HG02973 (cell line): Measurements from ENCODE around the gene GPX3.

Source experiments
- ATAC-seq: cut with Tn5 transposase; IDR thresholded peaks from one replicate; pipeline ENCODE4 v1.9.1; 2021; ENCODE audit warnings: moderate library complexity; ENCODE audit not compliant: unreplicated experiment

The GPX3 gene, protein sequence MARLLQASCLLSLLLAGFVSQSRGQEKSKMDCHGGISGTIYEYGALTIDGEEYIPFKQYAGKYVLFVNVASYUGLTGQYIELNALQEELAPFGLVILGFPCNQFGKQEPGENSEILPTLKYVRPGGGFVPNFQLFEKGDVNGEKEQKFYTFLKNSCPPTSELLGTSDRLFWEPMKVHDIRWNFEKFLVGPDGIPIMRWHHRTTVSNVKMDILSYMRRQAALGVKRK

DNA sequence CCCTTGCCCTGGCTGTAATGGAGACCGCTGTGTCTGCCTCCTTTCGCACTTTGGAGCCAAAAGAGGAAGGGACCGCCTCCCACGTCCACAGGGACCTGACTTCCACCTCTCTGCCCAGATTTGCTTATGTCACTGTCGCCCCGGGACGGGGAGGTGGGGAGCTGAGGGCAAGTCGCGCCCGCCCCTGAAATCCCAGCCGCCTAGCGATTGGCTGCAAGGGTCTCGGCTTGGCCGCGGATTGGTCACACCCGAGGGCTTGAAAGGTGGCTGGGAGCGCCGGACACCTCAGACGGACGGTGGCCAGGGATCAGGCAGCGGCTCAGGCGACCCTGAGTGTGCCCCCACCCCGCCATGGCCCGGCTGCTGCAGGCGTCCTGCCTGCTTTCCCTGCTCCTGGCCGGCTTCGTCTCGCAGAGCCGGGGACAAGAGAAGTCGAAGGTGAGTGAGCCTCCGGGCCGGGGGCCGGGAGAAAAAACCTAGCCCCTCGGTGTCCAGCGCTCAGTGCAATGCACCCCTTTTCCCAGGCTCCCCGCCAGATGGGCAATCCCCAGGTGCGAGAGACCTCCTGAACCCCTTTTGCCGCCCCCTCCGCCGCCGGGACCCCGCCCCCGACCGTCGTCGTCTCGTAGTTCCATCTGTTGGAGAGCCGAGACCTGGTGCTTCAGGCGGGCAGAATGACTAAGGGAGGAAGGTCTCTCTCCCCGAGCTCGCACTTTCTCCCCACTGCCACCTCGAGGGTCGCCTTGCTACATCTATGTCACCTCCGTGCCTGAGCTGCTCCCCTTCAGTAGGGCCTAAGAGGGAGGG, at the start of gene GPX3:
TSS of gene GPX3 (plus strand) at position 288 of the 807 bp plus-strand sequence. CDS start at position 352, 64 bp downstream.
- peak; percentile 74 for ATAC-seq

DNA sequence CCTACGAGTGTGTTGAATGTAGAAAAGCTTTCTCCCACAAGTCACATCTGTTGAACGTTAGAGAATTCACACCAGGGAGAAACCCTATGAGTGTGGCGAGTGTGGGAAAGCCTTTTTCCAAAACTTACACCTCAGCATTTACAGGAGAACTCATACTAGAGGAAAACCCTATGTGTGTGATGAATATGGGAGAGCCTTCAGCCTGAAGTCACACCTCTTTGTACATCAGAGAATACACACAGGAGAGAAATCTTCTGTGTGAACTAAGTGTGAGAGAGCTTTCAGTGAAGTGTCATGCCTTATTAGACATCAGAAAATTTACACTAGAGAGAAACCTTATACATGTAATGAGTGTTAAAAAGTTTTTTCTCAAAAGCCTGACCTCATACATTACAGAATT, 41.8 kb upstream of the GPX3 start:
- no peak for ATAC-seq

DNA sequence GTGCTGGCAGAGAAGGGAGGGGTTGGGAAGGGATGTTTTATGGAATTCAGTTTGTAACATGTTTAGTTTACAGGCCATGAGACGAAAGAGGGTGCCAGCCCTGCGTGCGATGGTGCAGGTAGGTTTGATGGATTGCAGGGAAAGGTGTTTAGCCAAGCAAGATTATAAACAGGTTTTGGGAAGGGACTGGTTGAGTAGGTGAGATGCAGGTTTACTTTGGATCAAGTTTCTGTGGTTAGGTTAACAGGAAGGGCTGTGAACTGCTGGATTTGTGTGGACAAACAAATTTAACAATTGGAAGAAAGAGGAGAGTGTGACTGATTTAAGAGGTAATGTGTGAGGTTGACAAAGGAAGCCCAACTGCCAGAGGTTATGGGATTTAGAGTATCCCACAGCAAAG, 32.6 kb upstream of the GPX3 start:
- ATAC-seq = no peak

DNA sequence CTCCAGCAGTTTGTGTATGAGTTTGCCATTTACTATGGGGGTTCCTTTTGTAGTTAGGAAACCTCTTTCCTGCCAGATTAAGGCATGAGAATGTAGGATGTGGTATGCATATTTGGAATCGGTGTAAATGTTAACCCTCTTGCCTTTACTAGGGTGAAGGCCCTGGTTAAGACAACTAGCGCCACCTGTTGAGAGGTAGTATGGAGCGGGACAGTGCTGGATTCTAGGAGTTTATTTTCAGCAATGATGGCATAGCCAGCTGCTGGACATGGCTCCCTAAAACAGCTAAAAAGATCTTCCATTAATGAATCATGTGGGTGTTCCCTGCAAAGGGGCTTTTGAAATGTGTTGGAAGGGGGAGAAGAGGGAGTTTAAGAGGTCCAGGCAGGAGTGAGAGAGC, 30.7 kb upstream of the GPX3 start:
- no peak for ATAC-seq

DNA sequence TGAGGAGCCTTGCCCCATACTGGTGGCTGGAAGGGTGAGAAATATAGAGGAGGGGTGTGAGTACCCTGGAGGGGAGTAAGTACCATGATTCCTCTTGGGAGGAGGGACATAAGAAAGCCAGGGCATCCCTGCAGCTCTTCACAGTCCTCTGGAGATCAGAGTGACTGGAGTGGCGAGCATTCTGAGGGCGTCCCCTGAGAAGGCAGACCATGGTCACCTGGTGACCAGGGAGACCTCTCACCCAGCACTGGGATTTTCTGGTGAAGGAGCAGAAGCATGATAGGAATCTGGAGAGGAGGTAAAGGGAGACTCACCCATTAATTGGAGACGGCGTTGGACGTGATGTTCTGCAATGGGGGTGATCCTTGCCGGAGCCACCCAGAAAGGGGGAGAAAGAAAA, 27.7 kb upstream of the GPX3 start:
- no peak for ATAC-seq

DNA sequence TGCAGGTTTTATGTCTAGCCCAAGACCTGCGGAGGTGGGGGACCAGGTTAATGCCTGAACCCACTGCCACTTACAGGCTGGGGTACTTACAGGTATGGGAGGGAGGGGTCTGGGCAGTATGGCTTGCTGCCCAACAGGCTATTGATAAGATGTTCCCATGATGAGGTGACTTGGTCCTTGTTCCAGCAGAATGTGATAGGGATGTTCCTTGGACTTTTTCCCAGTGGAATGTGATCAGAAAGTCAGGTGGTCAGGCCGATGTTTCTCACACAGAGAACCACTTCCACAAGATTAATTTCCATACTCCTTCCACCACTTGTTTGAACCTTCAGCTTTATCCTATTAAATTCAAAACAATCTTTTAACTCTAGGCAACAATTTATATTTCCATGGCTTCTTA, 27.0 kb upstream of the GPX3 start:
- ATAC-seq = no peak

DNA sequence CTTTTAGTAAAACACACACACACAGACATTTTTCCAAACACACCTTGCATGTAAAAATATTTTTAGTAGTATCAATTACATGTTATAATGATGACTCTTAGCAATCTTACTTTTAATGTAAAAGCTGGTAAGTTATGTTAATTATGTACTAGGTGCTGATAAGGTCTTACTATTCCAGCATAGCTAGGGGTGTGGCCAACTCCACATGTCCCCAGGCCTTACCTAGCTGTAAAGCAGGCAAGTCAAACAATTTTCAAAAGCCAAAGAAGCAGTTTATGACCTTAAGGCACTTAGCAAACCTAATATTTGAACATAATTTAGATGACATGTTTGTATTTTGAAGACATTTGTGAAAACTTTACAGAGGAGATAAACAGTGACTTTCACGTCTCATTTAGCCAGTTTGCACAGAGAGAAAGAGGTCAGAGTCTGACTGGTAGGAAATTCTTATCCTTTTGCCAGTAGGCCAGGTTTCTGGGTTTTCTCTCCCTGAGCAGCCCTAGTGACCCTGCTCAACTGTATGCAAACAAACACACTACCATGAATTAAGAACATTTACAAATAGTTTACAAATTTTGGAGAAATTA, 26.5 kb upstream of the GPX3 start:
- ATAC-seq = no peak

DNA sequence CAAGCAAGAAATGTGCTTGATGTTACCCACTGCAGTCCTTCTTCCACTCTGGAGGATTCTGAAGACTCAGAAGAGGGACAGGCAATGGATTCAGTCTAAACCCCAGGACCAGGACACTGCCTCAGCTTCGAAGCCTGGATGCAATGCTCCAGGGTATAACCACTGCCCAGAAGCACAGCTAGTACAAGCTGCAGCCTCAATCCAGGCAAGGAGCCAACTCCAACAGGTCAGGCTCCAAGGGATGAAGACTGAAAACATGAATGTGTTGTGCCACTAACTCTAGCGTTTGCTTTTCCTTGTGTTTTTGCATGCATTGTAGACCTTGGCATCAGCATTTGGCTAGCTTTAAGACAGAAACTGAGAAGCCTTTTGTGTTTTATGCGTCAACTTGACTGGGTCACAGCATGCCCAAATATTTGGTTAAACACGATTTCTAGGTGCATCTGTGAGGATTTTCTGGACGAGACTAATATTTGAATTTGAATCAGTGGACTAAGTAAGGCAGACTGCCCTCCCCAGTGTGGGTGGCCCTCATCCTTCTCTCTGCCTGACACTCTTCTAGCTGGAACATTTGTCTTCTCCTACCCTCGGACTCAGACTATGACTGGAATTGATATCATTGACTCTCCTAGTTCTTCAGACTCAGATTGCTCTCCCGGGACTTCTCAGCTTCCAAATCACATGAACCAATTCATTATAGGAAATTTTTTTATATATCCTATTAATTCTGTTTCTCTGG, 20.5 kb upstream of the GPX3 start:
- ATAC-seq = no peak

DNA sequence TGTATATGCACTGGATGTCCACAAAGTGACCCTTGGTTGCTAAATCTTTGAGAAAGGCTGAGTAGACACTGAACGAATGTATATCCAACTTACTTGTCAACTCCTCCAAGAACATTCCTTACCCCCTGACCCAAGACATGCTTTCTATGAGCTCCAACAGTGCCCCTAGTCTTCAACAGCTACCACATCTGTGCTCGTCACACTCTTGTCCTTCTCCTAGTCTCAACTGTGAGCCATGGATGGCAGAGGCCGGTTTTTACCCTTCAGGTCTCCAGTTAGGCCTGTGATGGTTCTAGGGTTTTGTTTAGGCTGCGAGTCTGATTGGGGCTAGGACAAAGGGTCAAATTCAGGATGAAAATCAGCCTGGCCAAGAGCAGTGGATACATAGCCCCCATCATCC, 19.0 kb upstream of the GPX3 start:
- ATAC-seq = no peak

DNA sequence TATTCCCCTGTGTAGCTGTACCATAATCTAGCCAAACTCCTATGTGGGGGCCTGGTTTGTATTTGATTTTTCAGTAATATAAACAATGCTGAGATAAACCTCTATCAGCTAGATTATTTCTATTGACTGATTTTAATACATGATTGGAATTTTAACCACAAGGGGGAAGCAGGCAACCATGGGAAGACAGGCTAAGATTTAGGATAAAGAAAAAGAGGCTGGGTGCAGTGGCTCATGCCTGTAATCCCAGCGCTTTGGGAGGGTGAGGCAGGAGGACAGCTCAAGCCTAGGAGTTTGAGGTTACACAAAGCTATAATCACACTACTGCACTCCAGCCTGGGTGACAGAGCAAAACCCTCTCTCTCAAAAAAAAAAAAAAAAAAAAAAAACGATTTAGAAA, 18.1 kb upstream of the GPX3 start:
- no peak for ATAC-seq

DNA sequence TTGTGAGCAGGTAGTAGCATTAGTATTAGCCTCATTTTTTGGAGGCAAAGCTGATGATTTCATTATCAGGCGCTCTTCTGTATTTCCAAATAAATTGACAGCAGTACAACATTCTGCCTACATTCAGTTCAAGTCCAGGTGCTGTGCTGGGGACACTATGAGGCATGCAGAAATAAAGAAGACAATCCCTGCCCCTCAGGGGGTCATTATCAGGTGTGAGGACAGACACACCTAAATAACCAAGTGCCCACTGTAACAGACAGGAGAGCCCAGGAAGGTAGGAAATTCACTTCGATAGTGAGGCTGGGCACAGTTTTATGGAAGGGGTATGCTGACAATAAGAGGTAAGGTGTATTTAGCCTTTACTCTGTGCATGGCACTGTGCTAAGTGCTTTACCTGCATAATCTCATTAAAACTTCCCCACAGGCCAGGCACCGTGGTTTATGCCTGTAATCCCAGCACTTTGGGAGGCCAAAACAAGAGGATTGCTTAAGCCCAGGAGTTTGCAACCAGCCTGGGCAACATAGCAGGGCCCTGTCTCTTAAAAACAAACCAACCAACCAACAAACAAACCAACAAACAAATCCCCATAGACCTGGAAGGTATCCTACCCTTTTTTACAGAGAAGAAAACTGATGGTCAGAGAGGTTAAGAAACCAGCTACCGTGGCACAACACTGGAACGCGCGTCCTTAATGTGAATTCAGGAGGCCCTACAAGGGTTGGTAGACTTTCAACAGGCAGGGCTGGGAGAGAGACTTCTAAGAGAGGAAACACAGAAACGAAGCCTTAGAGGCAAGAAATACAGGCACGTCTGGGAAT, 17.5 kb upstream of the GPX3 start:
- ATAC-seq = no peak

DNA sequence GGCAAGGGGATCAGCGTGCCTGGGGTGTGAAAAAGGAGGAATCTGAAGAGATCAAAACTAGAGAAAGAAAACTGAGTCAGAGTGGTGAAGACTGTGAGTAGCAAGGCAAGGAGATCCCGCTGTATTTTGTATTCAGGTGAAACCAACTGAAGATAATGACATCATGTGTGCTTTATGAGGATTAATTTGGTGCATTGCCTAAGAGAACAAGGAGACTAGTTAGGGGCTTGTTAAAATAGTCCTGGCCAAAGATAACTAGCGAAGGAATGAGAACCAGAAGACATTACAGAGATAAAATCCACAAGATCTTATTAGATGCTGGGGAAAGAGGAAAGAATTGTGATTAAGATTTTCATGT, 16.9 kb upstream of the GPX3 start:
- ATAC-seq = no peak

DNA sequence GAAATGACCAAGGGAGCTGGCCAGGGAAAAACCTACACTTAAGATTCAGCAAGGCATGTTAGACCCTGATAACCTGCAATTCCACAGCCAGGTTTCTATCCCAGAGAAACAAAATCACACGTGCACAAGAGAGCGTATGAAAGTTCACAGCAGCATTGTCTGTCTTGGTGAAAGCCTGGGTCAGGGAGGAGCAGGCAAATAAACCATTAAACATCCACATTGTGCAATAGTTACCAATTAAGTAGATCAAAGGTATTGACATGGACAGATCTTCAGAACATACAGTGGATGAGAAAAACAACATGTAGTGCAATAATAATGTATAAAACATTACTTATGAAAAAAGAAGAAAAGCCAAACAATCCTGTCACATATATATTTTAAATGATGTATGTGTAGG, 15.9 kb upstream of the GPX3 start:
- ATAC-seq = no peak

DNA sequence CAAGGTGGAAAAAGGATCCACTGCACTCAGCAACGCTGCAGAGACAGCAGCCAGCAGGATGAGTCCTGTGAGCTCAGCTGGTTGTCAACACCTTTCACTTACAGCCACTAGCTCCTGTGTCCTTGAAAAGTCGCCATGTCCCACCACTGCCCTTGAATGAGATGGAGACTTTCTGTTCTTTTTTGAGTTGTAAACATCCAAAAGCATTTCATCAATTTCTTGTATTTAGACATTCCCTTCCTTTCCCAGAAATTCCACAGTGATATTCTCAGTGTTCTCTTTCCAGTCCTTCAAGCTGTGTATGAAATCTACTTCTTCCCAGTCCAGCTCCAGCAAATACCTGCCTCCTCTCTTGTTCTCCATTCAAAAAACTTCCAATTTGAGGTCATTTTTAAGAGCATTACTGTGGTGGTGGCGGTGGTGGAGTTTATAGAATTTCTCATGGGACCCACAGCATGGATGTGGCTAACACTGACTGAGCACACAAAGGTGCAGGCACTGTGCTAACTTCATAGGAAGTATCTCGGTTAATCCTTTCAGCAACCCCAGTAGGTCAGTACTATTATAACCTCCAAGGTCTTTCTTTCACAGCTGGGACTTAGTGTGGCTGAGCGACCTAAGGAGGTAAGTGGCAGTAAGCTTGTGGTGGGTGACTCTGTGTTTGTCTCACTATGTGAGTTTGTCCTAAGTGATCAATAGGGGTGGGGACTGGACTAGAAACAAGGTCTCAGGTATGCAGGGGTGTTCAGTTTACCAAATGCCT, 15.0 kb upstream of the GPX3 start:
- no peak for ATAC-seq

DNA sequence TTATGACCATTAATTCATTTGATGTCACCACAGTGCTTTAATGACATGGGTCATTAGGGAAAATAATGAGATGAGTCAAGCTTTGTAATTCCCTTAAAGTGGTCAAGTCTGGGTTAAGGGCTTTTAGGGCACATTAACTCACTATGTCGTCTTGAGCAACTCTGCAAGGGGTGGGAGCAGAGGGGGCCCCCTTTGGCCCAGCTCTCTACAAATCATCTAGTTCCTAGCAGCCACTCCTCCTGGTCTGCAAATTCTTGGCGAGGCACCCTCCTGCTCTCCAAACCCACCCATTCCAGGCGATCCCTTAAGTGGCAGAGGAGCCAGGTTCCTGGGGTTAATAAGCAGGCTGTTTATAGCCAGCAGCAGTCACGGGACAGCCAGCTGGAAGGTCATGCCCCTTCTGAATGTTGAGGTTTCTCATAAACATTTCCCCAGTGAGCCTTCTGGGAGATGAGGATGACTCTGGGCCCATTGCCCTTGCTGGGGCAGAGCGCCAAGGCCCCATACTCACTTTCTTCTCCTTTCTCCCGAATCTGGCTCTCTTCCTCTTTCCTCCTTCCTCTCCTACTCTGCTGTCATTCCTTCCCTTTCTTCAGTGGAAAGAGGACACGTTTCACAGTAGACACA, 14.3 kb upstream of the GPX3 start:
- no peak for ATAC-seq

DNA sequence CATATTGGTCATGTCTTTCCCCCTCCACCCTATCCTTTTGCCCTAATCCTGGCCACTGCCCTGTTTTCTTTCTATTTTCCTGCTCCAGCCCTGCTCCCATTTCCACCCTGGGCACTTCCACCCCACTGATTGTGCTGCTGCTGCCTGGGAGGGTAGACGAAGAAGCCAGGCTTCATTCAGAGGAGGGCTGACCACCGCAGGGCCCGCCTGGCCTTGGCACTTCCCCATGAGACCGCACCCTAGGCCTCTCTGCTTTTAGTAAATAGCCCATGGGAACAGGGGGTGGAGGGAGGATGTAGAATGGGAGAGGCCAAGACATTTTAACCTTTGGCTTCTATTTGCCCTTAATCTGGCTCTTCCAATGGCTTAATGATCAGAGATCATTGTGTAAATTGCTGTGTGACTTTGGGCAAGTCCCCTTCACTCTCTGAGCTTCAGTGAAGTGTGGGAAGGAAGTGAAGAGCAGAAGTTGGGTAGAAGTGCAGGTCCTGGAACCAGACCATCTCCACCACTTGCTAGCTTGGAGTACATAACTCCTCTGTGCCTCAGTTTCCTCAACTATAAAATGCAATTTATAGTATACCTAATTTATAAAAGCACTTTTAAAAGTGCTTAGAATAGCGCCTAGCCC, 13.6 kb upstream of the GPX3 start:
- ATAC-seq = no peak

DNA sequence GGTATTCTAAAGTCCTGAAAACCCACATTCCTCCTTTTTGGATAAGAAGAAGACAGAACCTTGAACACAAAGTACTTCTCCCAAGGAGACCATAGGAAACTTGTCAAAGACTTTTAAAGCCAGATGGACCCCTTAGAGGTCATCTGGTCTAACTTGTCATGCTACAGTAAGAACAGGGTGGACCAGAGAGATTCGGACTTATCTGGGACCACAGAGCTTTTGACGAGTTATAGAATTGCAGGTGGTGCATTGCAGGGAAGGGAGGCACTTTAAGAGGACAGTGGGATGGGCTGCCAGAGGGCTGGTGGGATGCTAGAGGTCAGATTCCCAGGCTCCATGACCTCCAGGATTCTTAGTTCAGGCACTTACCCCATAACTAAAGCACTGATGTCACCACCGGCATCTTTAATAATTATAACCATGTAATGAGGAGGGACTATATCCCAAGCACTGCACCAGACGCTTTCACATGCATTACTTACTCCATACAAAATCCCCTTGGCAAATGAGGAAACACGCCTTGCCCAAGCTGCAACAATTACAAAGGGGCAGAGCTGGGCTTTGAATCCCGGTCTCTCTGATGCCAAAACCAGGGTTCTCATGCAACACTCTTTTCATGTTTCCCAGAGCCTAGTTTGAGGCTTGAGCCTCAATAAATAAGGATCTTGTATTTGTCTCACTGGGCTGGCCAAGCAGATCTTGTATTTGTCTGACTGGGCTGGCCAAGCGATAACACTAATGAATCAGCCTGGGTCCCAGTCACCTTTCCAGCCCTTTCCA, 12.8 kb upstream of the GPX3 start:
- no peak for ATAC-seq

DNA sequence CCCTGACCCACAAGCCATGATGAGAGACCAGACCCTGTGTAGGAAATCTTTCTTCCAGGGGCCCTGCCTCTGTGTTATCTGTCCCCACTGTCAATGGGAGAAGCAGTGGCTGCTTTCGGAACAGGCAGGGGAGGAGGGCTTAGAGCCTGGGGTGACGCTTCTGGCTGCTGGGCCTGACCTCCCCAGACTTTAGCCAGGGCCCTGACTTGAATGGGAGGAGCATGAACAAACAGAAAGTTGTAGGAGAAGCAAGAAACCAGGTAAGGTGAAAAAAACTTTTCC, 12.2 kb upstream of the GPX3 start:
- no peak for ATAC-seq

DNA sequence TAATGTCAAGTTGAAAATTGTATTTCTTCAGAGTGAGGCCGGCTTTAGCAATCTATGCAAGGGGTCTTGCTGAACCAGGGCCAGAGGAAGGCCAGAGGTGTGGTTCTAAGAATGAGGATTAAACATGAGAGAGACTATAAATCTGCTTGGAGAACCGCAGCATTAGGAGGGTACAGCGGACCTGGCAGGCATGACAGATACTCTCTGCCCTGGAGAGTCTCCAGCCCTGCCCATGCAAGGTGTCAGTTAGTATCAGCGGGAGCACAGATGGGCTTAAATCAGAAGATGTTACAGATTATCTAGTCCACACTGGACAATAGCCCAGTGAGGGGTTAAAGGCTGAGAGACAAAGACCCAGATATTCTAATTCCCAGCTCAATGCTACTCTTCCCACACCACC, 11.5 kb upstream of the GPX3 start:
- no peak for ATAC-seq
